Liver (tissue), 9 donors: Measurements from ENCODE around the gene GORASP2. TPM values are rescaled to one million over a fixed set of nuclear protein-coding genes. Genes with fewer than 3 reads are reported as not detected.

ENCODE experiments used
- DNase-seq: peaks from one replicate; pipeline ENCODE4 v3.0.0-alpha.2; 2017; ENCODE audit warnings: low spot score
- H3K27ac ChIP-seq, 2 donors: one replicate each; pipeline ENCODE4 v1.7.0; 2013; ENCODE audit warnings: inconsistent platforms in 2 of 2, low read length in 2 of 2, control low read depth in 1 of 2, low read depth in 1 of 2, mild to moderate bottlenecking in 1 of 2
- H3K27me3 ChIP-seq, 4 donors: one replicate each; pipeline versions ENCODE4 v1.6.1 to v1.7.0; 2013; ENCODE audit warnings: low read length in 3 of 4, inconsistent platforms in 1 of 4, mild to moderate bottlenecking in 1 of 4, moderate library complexity in 1 of 4; ENCODE audit not compliant: control insufficient read depth in 4 of 4, insufficient read depth in 4 of 4
- H3K36me3 ChIP-seq, 4 donors: one replicate each; pipeline versions ENCODE4 v1.6.1 to v1.7.0; 2013; ENCODE audit warnings: low read length in 3 of 4, mild to moderate bottlenecking in 3 of 4, low read depth in 1 of 4, moderate library complexity in 1 of 4; ENCODE audit not compliant: control insufficient read depth in 4 of 4, insufficient read depth in 3 of 4
- H3K4me1 ChIP-seq, 4 donors: one replicate each; pipeline versions ENCODE4 v1.6.1 to v1.7.0; 2013; ENCODE audit warnings: low read length in 3 of 4, mild to moderate bottlenecking in 3 of 4, moderate library complexity in 1 of 4; ENCODE audit not compliant: control insufficient read depth in 4 of 4, insufficient read depth in 4 of 4
- H3K4me3 ChIP-seq, 3 donors: one replicate each; pipeline versions ENCODE4 v1.6.1 to v1.7.0; 2013; ENCODE audit warnings: low read length in 3 of 3, control low read depth in 1 of 3, low read depth in 1 of 3, mild to moderate bottlenecking in 1 of 3
- H3K9ac ChIP-seq, 2 donors: one replicate each; pipeline ENCODE4 v1.7.0; 2013; ENCODE audit warnings: low read length in 2 of 2, mild to moderate bottlenecking in 2 of 2, moderate library complexity in 2 of 2, control low read depth in 1 of 2, low read depth in 1 of 2
- H3K9me3 ChIP-seq, 4 donors: one replicate each; pipeline versions ENCODE4 v1.6.1 to v1.7.0; 2013; ENCODE audit warnings: low read length in 3 of 4; ENCODE audit not compliant: control insufficient read depth in 4 of 4
- CTCF ChIP-seq: fragments of 150-350 bp; IDR thresholded peaks from 2 replicates; pipeline ENCODE4 v1.5.1; 2017; ENCODE audit warnings: improper control_type of control experiment, low read depth, low read length; ENCODE audit not compliant: missing input control
- FOXA1 ChIP-seq: IDR thresholded peaks from 2 replicates; pipeline ENCODE4 v1.6.1; 2016; ENCODE audit warnings: antibody characterized with exemption
- FOXA2 ChIP-seq: IDR thresholded peaks from 2 replicates; pipeline ENCODE4 v1.6.1; 2016; ENCODE audit warnings: antibody characterized with exemption
- JUND ChIP-seq, 2 donors: IDR thresholded peaks; 2 replicates each; pipeline ENCODE4 v1.6.1; 2016; ENCODE audit warnings: antibody characterized with exemption in 2 of 2
- RAD21 ChIP-seq, 2 donors: IDR thresholded peaks; 2 replicates each; pipeline ENCODE4 v1.6.1; 2016; ENCODE audit warnings: antibody characterized with exemption in 2 of 2, mild to moderate bottlenecking in 2 of 2
- SP1 ChIP-seq: IDR thresholded peaks from 2 replicates; pipeline ENCODE4 v1.6.1; 2018; ENCODE audit warnings: antibody characterized with exemption, mild to moderate bottlenecking
- YY1 ChIP-seq: IDR thresholded peaks from 2 replicates; pipeline ENCODE4 v1.6.1; 2016; ENCODE audit warnings: antibody characterized with exemption, mild to moderate bottlenecking
- WGBS: extraction: QIAGEN DNeasy Blood & Tissue Kit; methylation state at CpG from one replicate; pipeline ENCODE4 v1.1.7; 2013; 5-methylcytosine and 5-hydroxymethylcytosine counted together
- polyA plus RNA-seq, 2 donors: library from polyadenylated mRNA; stranded (reverse) in 1 of 2; unstranded in 1 of 2; fragments of 200-250 nt in 1 of 2; fragments of >200 nt in 1 of 2; fragmentation: Nextera tagmentation in 1 of 2; extraction: Ambion mirVana in 1 of 2; gene quantifications; one replicate each; pipeline versions ENCODE4 v1.2.1 to v1.2.3, GENCODE V29; 2013 to 2015
- total RNA-seq, 2 donors: library from RNA; depleted of rRNA; stranded (reverse); fragments of >200 nt; gene quantifications; one replicate each; pipeline ENCODE4 v1.2.3, GENCODE V29; 2014
- TF ChIP-seq, protein P1 (sequence below): IDR thresholded peaks from 2 replicates; pipeline ENCODE4 v1.6.1; 2016; ENCODE audit warnings: antibody characterized with exemption, mild to moderate bottlenecking
- TF ChIP-seq, protein P2 (sequence below): IDR thresholded peaks from 2 replicates; pipeline ENCODE4 v1.6.1; 2016; ENCODE audit warnings: antibody characterized with exemption
- donor health status: healthy.
- donor health status: healthy.
- donor health status: healthy.
- donor health status: healthy.
- donor health status: healthy.

The GORASP2 gene
- total and polyA plus RNA-seq, 4 donors: 12.5 to 40.1 (median 29.9) TPM

DNA sequence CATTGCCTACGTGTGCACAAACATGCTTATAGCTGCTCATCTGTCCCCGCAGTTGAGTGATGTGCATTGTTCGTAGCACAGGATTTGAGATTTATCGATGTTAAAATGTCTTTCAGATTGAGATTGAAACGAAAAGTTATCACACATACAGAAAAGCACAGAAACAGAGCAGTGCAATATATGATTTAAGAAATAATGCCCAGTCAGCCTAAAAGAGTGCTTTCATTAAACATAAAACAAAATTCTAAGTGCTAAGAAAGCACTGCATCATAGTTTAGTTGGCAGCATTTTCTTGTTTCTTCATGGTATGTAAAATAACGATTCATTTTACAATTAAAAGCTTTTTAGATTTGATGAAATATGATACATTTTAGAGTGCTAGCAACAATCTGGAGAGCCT, 31.9 kb upstream of the GORASP2 start:
- H3K27ac ChIP-seq: no peak overlapping the region
- H3K9ac ChIP-seq: no peak overlapping the region
- TF ChIP-seq, protein P1, sequence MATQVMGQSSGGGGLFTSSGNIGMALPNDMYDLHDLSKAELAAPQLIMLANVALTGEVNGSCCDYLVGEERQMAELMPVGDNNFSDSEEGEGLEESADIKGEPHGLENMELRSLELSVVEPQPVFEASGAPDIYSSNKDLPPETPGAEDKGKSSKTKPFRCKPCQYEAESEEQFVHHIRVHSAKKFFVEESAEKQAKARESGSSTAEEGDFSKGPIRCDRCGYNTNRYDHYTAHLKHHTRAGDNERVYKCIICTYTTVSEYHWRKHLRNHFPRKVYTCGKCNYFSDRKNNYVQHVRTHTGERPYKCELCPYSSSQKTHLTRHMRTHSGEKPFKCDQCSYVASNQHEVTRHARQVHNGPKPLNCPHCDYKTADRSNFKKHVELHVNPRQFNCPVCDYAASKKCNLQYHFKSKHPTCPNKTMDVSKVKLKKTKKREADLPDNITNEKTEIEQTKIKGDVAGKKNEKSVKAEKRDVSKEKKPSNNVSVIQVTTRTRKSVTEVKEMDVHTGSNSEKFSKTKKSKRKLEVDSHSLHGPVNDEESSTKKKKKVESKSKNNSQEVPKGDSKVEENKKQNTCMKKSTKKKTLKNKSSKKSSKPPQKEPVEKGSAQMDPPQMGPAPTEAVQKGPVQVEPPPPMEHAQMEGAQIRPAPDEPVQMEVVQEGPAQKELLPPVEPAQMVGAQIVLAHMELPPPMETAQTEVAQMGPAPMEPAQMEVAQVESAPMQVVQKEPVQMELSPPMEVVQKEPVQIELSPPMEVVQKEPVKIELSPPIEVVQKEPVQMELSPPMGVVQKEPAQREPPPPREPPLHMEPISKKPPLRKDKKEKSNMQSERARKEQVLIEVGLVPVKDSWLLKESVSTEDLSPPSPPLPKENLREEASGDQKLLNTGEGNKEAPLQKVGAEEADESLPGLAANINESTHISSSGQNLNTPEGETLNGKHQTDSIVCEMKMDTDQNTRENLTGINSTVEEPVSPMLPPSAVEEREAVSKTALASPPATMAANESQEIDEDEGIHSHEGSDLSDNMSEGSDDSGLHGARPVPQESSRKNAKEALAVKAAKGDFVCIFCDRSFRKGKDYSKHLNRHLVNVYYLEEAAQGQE: no peak
- no peak for TF ChIP-seq FOXA1
- no peak for TF ChIP-seq CTCF
- no peak for TF ChIP-seq YY1
- no peaks in the 10 kb centered on the region for H3K9me3 ChIP-seq
- 94% methylated on average over 6 of the region's 6 CpGs for WGBS
- no peaks in the 10 kb centered on the region for H3K36me3 ChIP-seq
- DNase-seq: no peak
- no peaks in the 10 kb centered on the region for H3K27me3 ChIP-seq
- peaks cover 0 to 10% (median 7%) of the 10 kb centered on the region in 4 donors for H3K4me1 ChIP-seq
- no peak overlapping the region for H3K4me3 ChIP-seq

DNA sequence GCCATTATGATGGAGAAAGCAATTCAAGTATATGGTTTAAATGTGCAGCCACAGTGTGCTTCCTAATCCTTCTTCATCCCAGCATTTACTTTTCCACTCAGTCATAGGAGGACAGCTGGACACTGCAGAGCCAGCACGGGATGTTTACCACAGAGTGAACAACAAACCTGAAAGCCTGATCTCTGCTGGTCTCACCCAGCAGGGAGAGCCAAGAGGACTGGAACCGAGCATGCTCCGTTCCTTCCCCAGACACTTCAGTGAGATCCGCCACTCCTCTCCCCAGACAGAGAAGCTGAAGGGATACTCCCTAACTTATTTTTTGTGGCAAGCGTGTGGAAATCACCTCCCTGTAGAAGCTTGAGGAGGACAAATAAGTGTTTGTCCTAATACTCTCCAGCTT, 23.2 kb upstream of the GORASP2 start:
- Histone ChIP-seq H3K27ac (no peak overlapping the region), H3K36me3 (no peaks in the 10 kb centered on the region), H3K4me3 (no peak overlapping the region), H3K9me3 (peaks cover 5 to 18% (median 7%) of the 10 kb centered on the region in 4 donors), H3K4me1 (no peaks in the 10 kb centered on the region), H3K27me3 (peaks cover 0 to 2% (median 0%) of the 10 kb centered on the region in 4 donors), H3K9ac (no peak overlapping the region)
- DNase-seq: no peak
- 46% methylated on average over 5 of the region's 5 CpGs for WGBS
- TF ChIP-seq JUND (IDR thresholded peaks at IDR 0.05) (no peak), YY1 (no peak), SP1 (no peak)
- TF ChIP-seq, protein P2, sequence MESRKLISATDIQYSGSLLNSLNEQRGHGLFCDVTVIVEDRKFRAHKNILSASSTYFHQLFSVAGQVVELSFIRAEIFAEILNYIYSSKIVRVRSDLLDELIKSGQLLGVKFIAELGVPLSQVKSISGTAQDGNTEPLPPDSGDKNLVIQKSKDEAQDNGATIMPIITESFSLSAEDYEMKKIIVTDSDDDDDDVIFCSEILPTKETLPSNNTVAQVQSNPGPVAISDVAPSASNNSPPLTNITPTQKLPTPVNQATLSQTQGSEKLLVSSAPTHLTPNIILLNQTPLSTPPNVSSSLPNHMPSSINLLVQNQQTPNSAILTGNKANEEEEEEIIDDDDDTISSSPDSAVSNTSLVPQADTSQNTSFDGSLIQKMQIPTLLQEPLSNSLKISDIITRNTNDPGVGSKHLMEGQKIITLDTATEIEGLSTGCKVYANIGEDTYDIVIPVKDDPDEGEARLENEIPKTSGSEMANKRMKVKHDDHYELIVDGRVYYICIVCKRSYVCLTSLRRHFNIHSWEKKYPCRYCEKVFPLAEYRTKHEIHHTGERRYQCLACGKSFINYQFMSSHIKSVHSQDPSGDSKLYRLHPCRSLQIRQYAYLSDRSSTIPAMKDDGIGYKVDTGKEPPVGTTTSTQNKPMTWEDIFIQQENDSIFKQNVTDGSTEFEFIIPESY: no peak

- no peak for DNase-seq
- Histone ChIP-seq H3K4me1 (no peaks in the 10 kb centered on the region), H3K27me3 (no peaks in the 10 kb centered on the region), H3K27ac (no peak overlapping the region), H3K36me3 (no peaks in the 10 kb centered on the region), H3K9me3 (peaks cover 20 to 39% (median 23%) of the 10 kb centered on the region in 4 donors), H3K9ac (no peak overlapping the region), H3K4me3 (peak overlapping the region in 1 of 3 donors; percentile 26)
- WGBS: 83% methylated on average over 5 of the region's 5 CpGs
- TF ChIP-seq, protein P2: no peak
- no peak for TF ChIP-seq CTCF
- no peak for TF ChIP-seq RAD21 (IDR thresholded peaks at IDR 0.05)
- TF ChIP-seq, protein P1: no peak
- TF ChIP-seq FOXA2: no peak
These were observed 17.7 kb upstream of the GORASP2 start for GRCh38 chr2:170911314-170911889.
